ENCODE measurements around the gene ADM2.

ADM2 gene

GRCh38 chr22:50523806-50524675, 42.7 kb downstream of the ADM2 start:
- H3K4me3 ChIP-seq (ENCODE audit: low read depth, low read length) = no peak overlapping the region

GRCh38 chr22:50524676-50525103, 43.3 kb downstream of the ADM2 start:
- peak overlapping the region; percentile 69 for H3K4me3 ChIP-seq (ENCODE audit: low read depth, low read length)

GRCh38 chr22:50525104-50525857, 43.9 kb downstream of the ADM2 start, which contains the start of gene SCO2:
Gene SCO2, minus strand, starts transcription at chr22:50525598. Its CDS starts 1,187 bp downstream, at chr22:50524411.
- peak within 1 kb of the TSS; percentile 69 for H3K4me3 ChIP-seq (ENCODE audit: low read depth, low read length)

- H3K4me3 ChIP-seq (ENCODE audit: low read depth, low read length) = peak overlapping the region; percentile 69
Observed at GRCh38 chr22:50525858-50526107, 44.4 kb downstream of the ADM2 start.

GRCh38 chr22:50526108-50526833, 44.9 kb downstream of the ADM2 start:
- peak overlapping the region; percentile 69 for H3K4me3 ChIP-seq (ENCODE audit: low read depth, low read length)

GRCh38 chr22:50526834-50527801, 45.8 kb downstream of the ADM2 start:
- H3K4me3 ChIP-seq (ENCODE audit: low read depth, low read length) = peak overlapping the region; percentile 69

- H3K4me3 ChIP-seq (ENCODE audit: low read depth, low read length) = no peak overlapping the region
Observed at GRCh38 chr22:50527921-50528681, 46.8 kb downstream of the ADM2 start.

GRCh38 chr22:50528682-50529415, 47.5 kb downstream of the ADM2 start:
- H3K4me3 ChIP-seq (ENCODE audit: low read depth, low read length) = no peak overlapping the region

- H3K4me3 ChIP-seq (ENCODE audit: low read depth, low read length) = no peak overlapping the region
Observed at GRCh38 chr22:50529416-50529896, 48.1 kb downstream of the ADM2 start.

- peak within 1 kb of the TSS; percentile 27 for H3K4me3 ChIP-seq (ENCODE audit: low read depth, low read length)
Observed at GRCh38 chr22:50529897-50530579, 48.7 kb downstream of the ADM2 start, which contains the start of gene TYMP. Gene TYMP, minus strand, starts transcription at chr22:50530012. Its CDS starts 303 bp downstream, at chr22:50529709.

- peak overlapping the region; percentile 27 for H3K4me3 ChIP-seq (ENCODE audit: low read depth, low read length)
Observed at GRCh38 chr22:50530580-50530876, 49.2 kb downstream of the ADM2 start.

- H3K4me3 ChIP-seq (ENCODE audit: low read depth, low read length) = no peak overlapping the region
Observed at GRCh38 chr22:50530877-50531545, 49.7 kb downstream of the ADM2 start.

GRCh38 chr22:50531546-50531961, 50.2 kb downstream of the ADM2 start:
- H3K4me3 ChIP-seq (ENCODE audit: low read depth, low read length) = peak overlapping the region; percentile 28

- peak overlapping the region; percentile 28 for H3K4me3 ChIP-seq (ENCODE audit: low read depth, low read length)
Observed at GRCh38 chr22:50531962-50532674, 50.8 kb downstream of the ADM2 start.

- H3K4me3 ChIP-seq (ENCODE audit: low read depth, low read length) = no peak overlapping the region
Observed at GRCh38 chr22:50532824-50533796, 51.8 kb downstream of the ADM2 start.
